LHCN-M2 (cell line): ENCODE measurements around the gene FANCL. TPM values are rescaled to one million over a fixed set of nuclear protein-coding genes. Genes with fewer than 3 reads are reported as not detected.
"Not testable (repeated sequence)": the region's sequence is repeated elsewhere in the genome, so short reads cannot be mapped to it uniquely, and the experiment has no call there.

Experiments
- DNase-seq: peaks from one replicate; pipeline ENCODE4 v3.0.0-alpha.2; 2012; ENCODE audit warnings: low read depth
- polyA plus RNA-seq: library from polyadenylated mRNA; unstranded; fragments of >200 nt; gene quantifications from one replicate; pipeline ENCODE4 v1.2.1, GENCODE V29; 2012; ENCODE audit warnings: missing spikeins
- total RNA-seq: library from RNA; depleted of rRNA; stranded (reverse); fragments of >200 nt; gene quantifications from 2 replicates; pipeline ENCODE4 v1.2.3, GENCODE V29; 2014; rRNA removed

FANCL gene
- 21.6 and 22.3 TPM in 2 replicates for total RNA-seq
- polyA plus RNA-seq = 5.3 TPM

DNA sequence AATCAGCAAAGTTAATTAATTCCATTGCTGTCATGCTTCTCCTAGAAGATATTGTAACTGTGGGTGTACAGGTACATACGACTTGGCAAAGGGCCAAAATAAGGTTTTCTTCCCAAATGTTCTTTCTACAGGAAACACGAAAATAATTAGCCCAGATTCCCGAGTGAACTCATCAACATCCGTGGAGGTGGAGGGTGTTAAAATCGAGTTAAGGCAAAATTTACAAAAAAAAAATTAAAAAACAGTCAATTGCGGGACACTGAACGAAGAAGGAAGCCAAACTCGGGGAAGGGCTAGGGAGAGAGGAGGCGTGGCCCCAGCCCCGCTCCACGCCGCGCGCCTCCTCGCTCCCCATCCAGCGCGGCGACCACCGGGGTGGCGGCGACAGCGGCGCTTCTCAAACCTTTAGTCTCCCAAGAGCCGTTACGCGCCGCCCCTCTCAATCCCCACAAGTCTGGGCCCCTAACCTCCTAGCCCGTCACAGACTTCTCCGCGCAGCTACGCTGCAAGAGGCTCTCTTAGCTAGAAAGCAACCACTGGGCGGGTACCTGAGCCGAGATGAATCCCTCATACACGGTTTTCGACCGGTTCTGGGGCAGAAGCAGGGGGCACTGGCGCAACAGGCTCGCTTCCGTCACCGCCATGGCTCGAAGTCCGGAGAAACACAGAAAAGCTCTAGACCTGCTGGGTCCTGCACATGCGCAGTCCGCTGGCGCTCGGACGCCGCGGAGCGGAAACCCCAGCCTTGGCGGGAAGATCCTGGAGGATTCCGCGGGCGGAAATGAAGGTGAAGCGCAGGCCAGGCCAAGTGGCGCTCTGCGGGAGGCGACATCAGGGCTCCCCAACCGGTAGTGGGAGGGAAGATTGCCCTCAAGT, at the start of gene FANCL:
TSS of gene FANCL (minus strand) at position 656 of the 876 bp plus-strand sequence. CDS start at position 644, 12 bp downstream.
- peak; percentile 67 for DNase-seq

DNA sequence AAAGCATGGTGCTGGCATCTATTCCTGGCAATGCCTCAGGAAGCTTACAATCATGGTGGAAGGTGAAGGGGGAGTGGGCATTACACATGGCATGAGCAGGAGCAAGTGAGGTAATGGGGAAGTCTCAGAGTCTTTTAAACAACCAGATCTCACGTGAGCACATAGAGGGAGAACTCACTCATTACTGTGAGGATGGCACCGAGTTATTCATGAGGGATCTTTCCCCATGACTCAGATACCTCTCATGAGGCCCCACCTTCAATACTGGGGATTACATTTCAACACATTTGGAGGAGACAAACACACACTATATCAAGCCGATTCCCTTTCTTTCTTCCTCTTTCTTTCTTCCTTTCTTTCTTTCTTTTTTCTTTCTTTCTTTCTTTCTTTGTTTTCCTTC, 47.9 kb upstream of the FANCL start:
- DNase-seq = peak; percentile 62

DNA sequence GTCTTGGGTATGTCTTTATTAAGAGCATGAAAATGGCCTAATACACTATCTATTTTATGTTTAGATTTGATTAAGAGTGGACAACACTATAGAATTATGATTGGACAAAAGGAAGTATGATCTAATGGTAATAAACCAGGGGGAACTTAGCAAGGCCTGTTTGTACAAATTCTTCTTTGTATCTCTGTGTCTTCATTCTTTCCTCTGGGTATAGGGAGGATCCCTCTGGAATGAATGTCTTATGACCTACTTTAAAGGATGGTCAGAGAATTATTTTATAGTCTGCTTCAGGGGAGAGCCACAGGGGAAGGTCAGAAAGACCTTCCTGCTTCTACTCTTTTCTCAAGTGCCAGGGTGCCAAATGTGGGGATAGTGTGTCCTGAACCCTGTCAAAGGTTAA, 42.8 kb upstream of the FANCL start:
- no peak for DNase-seq

DNA sequence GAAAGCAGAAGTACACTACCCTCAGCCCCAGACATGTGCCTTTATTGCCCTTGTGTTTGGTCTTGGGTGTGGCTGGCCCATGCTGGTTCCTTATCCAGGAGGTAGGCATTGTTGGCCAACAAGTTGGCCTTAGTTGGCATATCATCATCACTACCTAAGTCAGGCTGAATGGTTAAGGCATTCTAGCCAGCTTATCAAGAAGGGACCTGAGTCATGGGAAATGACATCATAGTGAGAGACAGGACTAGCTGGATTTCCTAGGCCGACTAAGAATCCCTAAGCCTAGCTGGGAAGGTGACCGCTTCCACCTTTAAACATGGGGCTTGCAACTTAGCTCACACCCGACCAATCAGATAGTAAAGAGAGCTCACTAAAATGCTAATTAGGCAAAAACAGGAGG, 34.0 kb upstream of the FANCL start:
- DNase-seq = not testable (repeated sequence)

DNA sequence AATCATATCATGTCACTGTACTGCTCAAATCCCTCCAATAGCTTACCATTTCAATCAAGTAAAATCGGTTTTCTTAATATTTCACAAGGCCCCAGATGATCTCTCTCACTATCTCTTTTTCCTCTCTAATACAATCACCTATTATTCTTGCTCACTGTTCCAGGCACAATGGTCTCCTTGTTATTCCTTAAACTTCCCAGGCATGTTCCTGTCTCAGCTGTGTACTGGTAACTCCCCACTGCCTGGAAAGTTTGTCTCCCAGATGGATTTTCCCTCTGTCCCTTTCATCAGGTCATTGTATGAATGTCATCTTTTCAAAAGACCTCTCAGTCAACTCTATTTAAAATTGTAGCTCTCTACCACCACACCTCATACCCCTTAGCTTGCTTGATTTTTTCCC, 30.7 kb upstream of the FANCL start:
- DNase-seq = no peak

DNA sequence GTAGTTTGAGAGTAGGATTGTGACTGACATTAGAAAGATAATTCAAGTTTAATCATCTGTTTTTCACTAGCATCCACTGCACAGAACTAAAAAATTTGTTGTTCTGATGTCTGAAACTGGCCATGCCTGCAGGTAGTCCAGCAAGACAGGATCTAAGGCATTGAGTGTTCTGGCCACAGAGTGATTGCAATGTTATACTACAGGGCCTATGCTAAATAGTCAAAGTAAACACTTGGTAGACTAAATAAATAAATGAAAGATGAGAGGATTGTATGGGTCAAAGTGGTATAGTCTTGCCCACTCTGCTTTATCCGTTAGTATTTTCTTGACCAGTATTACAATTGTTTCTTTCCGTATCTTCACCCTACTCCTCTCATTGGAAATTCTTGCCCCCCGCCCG, 27.6 kb upstream of the FANCL start:
- no peak for DNase-seq

DNA sequence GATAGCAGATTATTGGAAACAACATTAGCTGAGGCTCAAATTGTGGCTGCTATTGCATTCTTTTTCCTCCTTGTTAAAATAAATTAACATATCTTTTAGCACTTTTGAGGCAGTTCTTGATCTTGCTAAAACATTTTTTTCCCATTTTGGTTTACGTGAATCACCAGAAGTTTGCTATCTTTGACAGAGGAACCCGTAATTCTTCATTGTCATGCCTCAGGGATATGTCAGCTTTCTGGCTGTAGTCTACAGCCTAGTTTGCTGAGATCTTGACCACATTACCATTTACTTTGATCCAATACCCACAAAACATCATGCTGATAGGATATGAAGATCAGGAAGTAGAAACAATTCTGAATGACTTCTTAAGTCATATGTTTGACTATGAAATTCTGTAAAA, 25.1 kb upstream of the FANCL start:
- DNase-seq = no peak

DNA sequence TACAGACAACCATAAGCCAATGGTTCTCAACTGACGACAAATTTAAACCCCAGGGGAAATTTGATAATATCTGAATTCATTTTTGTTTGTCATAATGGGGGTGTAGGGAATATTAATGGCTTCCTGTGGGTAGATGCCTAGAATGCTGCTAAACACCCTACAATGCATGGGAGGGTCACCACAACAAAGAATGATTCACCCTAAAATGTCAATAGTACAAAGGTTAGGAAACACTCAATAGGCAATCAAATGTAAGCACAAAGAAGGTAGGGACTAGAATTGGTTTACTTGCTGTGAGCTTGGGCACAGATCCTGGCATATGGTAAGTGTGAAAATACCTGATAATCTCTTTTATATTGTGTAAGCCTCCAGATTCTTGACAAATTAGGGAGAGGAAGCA, 20.1 kb upstream of the FANCL start:
- no peak for DNase-seq

DNA sequence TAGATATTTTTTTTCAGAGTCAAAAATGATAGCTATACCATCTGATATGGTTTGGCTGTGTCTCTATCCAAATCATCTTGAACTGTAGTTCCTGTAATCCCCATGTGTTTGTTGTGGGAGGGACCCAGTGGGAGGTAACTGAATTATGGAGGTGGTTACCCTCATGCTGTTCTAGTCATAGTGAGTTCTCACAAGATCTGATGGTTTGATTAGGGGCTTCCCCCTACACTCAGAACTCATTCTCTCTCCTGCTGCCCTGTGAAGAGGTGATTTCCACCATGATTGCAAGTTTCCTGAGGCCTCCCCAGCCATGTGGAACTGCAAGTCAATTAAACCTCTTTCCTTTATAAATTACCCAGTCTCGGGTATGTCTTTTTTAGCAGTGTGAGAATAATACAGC, 17.3 kb upstream of the FANCL start:
- not testable (repeated sequence) for DNase-seq

DNA sequence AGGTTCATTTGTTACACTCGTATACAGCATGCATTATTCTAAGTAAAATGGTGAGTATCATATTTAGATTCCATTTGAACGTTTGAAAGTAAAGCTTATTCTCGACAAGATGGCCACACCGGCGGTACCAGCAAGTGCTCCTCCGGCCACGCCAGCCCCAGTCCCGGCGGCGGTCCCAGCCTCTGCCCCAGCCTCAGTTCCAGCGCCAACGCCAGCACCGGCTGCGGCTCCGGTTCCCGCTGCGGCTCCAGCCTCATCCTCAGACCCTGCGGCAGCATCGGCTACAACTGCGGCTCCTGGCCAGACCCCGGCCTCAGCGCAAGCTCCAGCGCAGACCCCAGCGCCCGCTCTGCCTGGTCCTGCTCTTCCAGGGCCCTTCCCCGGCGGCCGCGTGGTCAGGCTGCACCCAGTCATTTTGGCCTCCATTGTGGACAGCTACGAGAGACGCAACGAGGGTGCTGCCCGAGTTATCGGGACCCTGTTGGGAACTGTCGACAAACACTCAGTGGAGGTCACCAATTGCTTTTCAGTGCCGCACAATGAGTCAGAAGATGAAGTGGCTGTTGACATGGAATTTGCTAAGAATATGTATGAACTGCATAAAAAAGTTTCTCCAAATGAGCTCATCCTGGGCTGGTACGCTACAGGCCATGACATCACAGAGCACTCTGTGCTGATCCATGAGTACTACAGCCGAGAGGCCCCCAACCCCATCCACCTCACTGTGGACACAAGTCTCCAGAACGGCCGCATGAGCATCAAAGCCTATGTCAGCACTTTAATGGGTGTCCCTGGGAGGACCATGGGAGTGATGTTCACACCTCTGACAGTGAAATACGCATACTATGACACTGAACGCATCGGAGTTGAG, 10.4 kb upstream of the FANCL start:
- DNase-seq = not testable (repeated sequence)

DNA sequence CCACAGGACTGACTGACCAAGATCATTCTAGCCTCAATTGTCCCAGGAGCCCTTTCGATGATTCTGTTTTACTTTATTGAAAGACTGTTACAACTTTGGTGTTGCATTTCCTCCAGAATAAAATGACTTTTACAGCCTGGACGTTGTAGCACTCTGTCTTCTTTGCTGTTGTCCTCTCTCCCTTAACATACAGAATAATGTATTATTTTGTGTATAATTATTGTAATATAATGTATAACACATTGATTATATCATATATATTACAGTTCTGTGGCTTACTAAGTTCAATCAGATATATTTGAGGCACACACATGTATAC, 380 bp upstream of the FANCL start:
- no peak for DNase-seq

DNA sequence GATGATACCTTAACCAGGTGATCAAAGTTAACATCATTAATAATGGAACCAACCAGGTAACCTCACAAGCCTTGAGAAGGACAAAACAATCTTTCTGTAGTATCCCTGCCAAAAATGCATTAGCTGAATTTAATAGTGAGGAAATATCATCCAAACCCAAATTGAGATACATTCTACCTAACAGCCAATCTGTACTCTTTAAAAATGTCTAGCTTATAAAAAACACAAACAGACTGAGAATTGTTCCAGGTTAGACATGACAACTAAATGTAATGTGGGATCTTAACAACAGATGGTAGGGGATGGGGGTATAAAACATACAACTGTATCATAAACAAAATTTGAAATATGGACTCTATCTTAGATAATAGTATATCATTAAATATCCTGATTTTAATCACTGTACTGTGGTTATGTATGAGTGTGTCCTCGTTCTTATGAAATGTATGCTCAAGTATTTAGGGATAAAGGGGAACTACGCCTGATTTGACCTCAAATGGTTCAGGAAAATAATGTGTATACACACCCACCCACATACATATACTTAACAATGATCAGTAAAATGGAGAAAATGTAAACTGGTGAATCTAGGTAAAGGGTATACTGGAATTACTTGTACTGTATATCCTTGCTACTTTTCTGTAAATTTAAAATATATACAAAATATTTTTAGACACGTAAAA, 1.7 kb downstream of the FANCL start:
- no peak for DNase-seq

DNA sequence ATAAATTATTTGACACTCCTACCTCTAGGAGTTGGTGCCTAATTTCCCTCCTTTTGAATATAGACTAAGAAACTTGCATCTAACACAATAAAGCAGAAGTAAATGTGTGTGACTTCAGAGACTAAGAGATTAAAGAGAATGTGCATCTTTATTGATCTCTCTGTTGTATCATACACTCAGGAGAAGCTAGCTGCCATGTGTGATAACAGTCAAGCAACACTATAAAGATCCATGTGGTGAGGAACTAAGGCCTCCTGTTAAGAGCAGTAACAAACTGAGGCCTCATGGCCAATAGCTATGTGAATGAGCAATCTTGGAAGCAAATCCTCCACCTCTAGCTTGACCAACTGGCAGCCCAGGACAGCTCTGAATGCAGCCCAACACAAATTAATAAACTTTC, 3.4 kb downstream of the FANCL start:
- DNase-seq = no peak

DNA sequence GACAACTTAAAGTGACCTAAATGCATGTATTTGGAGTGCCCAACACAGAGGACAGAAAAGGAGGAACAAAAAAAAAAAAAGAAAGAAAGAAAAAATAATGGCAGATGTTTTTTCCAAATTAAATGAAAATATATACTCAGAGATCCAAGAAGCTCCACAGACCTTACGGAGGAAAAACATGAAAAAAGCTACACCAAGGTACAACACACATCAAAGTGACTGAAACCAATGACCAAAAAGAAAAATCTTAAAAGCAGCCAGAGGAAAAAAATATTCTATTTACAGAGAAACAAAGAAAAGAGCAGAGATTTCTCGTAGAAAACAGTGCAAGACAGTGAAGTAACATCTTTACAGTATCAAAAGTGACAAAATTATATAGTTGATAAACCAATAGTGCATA, 5.1 kb downstream of the FANCL start:
- no peak for DNase-seq

DNA sequence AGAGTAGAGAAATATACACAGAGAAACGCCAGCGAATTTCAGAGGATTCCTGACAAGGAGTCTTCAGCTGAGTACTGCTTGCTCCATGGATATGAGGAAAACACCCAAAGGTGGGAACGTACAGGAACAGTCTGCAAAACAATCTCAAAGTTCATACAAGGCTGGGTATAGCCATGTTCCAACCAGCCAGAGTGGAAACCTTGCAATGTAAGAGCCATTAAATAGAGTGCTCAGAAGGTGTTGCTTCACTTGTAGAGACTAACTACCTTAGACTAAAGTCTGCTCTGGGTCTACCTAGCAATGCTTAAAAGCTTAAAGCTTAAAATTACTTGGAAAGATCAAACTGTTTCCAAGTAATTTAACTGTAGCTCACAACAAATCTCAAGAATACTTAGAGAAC, 6.0 kb downstream of the FANCL start:
- DNase-seq = no peak

DNA sequence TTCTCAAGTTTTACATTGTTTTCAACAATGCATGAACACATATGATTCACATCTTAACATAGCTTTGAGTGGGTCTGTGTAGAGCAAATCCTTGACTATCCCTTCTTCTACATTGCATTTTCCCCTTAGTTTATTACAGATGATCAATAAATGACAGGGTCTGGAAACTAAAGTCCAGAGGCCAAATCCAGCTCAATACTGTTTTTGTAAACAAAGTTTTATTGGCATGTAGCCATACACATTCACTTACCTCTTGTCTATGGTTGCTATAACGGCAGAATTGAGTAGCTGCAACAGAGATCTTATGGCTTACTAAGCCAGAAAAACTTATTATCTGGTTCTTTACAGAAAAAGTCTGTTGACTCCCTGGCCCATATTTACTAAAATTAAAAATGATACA, 12.8 kb downstream of the FANCL start:
- no peak for DNase-seq

DNA sequence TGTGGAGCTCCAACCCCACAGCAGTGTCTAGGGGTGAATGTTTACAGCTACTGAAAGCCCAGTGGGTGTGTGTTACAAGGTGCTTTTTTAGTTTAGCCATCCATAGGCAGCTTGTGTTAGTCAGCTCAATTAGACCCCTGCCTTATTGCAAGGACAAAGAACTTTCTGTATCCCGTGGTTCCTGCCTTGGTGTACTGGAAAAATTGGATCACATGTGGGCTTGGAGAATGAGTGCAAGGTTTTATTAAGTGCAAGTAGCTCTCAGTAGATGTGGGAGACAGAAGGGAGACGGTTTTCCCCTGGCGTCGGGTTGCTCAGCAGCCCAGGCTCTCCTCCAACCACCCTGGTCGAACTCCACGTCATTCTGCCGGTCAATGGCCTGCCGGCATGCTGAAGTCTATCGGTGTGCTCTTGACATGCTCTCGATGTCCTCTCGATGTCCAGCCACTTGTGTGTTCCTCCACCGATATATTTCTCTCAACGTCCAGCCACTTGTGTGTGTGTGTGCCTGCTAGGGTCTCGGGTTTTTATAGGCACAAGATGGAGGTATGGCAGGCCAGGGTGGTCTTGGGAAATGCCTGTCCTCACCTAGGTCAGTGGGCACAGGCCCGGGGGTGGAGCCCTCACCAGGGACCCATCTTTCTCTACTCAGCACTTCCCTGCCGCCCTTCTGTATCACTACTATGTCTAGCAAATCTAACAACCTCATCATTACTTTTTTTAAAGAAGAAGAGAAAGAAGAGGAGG, 13.8 kb downstream of the FANCL start:
- DNase-seq = no peak

DNA sequence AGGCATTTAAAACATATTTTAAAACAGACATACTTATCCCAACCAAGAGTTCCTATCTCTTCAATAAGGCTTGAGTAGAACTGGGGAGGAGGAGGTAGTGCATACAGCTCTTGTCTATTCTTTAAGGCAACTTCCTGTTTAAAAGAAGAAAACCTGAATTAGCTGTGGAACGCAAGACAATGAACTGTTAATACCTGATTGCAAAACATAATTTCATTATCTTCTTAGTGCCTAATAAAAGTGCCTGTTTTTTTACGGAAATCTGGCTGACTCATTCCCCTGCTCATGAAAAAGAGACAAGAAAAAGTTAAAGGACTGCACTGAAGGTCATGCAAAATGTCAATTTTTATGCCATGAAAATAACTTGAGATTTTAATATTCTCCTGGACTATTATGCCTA, 19.2 kb downstream of the FANCL start:
- DNase-seq = no peak

DNA sequence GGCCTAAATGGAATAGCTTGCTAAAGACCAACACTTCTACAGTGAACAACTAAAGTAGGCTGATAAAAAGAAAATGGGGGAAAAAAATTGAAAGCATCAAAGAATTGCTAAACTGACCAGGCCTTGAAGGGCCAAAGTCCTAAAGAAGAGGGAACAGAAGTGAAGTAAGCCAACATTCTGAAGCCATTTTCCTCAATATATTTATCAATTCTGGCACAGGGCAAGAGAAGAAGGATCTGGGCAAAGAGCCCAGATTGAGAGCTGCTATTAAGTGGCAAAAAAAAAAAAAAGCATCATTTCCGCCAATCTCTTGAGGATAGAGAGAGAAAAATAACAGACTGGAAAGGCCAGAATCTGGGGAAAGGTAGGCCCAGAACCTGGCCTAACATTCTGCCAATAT, 25.7 kb downstream of the FANCL start:
- no peak for DNase-seq

DNA sequence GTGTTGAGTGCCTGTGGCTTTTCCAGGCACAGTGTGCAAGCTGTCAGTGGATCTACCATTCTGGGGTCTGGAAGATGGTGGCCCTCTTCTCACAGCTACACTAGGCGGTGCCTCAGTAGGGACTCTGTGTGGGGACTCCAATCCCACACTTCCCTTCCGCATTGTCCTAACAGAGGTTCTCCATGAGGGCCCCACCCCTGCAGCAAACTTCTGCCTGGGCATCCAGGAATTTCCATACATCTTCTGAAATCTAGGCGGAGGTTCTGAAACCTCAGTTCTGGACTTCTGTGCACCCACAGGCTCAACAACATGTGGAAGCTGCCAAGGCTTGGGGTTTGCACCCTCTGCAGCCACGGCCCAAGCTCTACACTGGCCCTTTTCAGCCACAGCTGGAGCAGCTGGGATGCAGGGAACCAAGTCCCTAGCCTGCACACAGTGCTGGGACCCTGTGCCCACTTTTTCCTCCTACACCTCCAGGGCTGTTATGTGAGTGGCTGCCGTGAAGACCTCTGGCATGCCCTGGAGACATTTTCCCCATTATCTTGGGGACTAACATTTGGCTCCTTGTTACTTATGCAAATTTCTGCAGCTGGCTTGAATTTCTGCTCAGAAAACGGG, 30.1 kb downstream of the FANCL start:
- DNase-seq = not testable (repeated sequence)

DNA sequence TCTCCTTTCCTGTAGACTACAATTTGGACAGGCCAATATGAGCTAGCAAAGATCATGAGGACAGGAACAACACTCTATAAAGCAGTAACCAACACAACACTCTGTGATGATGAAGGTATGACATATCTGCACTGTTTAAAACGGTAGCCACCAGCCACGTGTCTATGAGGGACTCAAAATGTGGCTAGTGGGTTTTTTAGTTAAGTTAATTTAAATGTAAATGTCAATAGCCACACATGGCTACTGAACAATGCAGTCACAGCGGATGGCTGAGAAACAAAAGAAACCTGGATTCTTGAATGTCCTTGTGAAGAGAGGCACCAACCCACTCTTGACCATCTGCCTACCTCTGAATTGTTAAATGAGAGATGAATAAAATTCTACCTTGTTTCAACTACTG, 33.9 kb downstream of the FANCL start:
- DNase-seq = no peak
